Measurements from ENCODE around the gene MAP3K14. TPM values are rescaled to one million over a fixed set of nuclear protein-coding genes. Genes with fewer than 3 reads are reported as not detected.
"Not testable (repeated sequence)": the region's sequence is repeated elsewhere in the genome, so short reads cannot be mapped to it uniquely, and the experiment has no call there.

Gene MAP3K14
- total and polyA plus RNA-seq, 8 donors, result 6.1 to 16.4 (median 8.1) TPM

DNA sequence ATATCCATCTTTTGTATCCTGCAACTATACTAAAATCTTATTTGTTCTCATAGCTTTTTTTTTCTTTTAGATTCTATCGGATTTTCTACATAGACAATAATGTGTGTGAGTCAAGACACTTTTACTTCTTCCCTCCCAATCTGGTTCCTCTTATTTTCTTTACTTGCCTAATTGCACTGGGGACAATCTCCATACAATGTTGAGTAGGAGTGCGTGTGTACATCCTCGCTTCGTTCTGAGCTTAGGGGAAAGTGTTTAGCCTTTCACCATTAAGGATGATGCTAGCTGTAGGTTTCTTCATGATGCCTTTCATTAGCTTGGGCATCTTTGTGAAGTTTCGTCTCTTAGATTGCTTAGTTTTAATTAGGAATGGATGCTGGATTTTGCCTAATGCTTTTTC, 57.8 kb downstream of the MAP3K14 start:
- H3K4me1 ChIP-seq, result peaks cover 0 to 5% (median 0%) of the 10 kb centered on the region in 3 donors
- intact Hi-C loops (cut with DNase I), result no loop called here
- no peak for ATAC-seq
- H3K9me3 ChIP-seq, result no peaks in the 10 kb centered on the region
- no peak overlapping the region for H3K4me3 ChIP-seq
- WGBS, 2 donors, result 52 to 71% methylated on average over 5 of the region's 5 CpGs
- H3K27ac ChIP-seq, result no peak overlapping the region
- peaks cover 0 to 3% (median 0%) of the 10 kb centered on the region in 3 donors for H3K36me3 ChIP-seq
- no peaks in the 10 kb centered on the region for H3K27me3 ChIP-seq
- DNase-seq, result no peak
- TF ChIP-seq, protein P1, sequence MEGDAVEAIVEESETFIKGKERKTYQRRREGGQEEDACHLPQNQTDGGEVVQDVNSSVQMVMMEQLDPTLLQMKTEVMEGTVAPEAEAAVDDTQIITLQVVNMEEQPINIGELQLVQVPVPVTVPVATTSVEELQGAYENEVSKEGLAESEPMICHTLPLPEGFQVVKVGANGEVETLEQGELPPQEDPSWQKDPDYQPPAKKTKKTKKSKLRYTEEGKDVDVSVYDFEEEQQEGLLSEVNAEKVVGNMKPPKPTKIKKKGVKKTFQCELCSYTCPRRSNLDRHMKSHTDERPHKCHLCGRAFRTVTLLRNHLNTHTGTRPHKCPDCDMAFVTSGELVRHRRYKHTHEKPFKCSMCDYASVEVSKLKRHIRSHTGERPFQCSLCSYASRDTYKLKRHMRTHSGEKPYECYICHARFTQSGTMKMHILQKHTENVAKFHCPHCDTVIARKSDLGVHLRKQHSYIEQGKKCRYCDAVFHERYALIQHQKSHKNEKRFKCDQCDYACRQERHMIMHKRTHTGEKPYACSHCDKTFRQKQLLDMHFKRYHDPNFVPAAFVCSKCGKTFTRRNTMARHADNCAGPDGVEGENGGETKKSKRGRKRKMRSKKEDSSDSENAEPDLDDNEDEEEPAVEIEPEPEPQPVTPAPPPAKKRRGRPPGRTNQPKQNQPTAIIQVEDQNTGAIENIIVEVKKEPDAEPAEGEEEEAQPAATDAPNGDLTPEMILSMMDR (IDR thresholded peaks at IDR 0.05), result no peak
- no peak for FAIRE-seq

DNA sequence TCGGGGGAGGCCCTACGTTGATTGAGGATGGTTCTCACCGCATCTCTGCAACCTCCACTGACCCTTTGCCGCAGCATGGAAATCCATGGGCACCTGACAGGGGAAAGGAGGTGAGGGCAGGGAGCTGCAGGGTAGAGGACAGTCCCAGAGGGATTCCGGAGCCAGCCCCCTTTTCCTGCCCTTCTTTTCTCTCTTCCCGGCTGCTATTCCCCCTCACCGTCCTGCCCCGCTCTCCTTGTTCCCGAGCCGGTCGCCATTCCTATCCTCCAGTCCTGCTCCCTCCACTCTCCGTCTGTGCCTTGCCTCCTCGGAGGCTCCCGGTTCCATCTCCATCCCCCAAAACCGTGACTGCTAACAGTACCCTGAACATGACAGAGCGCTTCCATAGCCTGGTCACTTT, 59.7 kb downstream of the MAP3K14 start:
- Histone ChIP-seq H3K27ac (no peak overlapping the region), H3K27me3 (no peaks in the 10 kb centered on the region), H3K9me3 (no peaks in the 10 kb centered on the region), H3K4me1 (no peaks in the 10 kb centered on the region), H3K36me3 (no peaks in the 10 kb centered on the region), H3K4me3 (no peak overlapping the region)
- intact Hi-C loops (cut with DNase I), result no loop called here
- TF ChIP-seq, protein P1 (IDR thresholded peaks at IDR 0.05), result no peak
- ATAC-seq (no peak), DNase-seq (no peak), FAIRE-seq (no peak)
- 83 to 84% methylated on average over 15 to 16 of the region's 16 CpGs for WGBS, 2 donors

DNA sequence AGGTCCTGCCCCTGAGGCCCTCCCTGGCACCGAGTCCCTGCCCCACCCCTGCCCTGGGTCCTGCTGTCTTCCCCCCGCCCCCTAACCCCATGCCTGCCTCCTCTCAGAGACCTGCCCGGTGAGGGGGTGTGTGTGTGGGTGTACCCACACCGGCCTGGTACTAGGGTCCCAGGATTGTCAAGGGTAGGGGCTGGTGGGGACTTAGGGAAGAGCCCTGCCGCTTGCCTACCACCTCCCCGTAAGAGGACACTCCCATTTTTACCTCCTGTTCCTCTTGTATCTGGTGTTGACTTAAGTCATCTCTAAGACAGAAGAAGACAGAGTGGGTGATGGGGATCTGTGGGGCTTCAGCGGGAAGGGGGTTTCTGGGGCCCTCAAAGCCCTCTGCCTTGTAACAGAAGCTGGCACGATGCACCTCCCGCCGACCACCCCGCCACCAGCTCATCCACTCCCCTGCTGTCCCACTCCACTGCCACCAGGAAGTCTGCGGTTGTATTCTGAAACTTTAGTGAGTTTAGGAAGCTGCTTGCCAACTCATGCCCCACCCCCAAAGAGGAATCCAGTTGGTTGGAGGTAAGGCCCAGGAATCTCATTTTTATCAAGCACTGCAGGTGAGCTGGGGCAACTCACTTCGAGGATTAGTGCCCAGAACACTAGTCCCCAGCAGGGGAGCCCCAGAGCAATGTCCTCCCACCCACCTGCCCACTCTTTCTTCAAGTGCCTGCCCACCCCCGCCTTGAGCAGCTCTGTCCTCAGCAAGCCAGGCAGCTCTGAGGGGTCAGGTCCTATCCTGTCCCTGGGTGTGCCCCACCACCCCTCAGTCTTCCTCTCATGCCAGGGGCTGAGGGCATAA, 60.5 kb downstream of the MAP3K14 start:
- no peak for FAIRE-seq

DNA sequence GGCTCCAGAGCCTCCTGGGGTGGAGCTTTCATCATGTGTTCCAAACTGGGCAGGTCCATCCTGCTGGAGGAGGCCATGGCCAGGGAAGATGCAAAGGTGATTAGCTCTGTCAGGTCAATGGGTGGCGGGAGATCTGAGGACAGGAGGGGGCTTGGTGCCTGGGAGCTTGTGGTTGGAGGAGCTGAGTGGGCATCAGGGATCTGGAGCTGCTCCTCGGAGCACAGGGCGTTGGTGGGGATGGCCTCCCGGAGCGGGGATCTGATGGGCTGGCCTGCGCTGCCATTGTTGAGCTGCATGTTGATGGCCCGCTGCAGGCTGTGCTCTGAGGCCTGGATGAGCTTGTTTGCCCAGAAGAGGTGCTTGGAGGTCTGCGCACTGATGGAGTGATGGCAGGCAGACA, 61.5 kb downstream of the MAP3K14 start:
- Histone ChIP-seq H3K27me3 (no peaks in the 10 kb centered on the region), H3K36me3 (no peaks in the 10 kb centered on the region), H3K9me3 (no peaks in the 10 kb centered on the region), H3K4me3 (no peak overlapping the region), H3K27ac (no peak overlapping the region), H3K4me1 (no peaks in the 10 kb centered on the region)
- WGBS, 2 donors, result 97 to 98% methylated on average over 7 to 8 of the region's 8 CpGs
- intact Hi-C loops (cut with DNase I), result no loop called here
- TF ChIP-seq, protein P1 (IDR thresholded peaks at IDR 0.05), result no peak
- FAIRE-seq, result no peak
- no peak for ATAC-seq
- peak in 1 of 6 donors; percentile 60 for DNase-seq

More for the DNA sequence above, 60.5 kb downstream of the MAP3K14 start:
- peak in 1 of 6 donors; percentile 53 for DNase-seq
- no peaks in the 10 kb centered on the region for H3K27me3 ChIP-seq
- intact Hi-C loops (cut with DNase I), result no loop called here
- no peak overlapping the region for H3K4me3 ChIP-seq
- no peaks in the 10 kb centered on the region for H3K36me3 ChIP-seq
- H3K27ac ChIP-seq, result no peak overlapping the region
- ATAC-seq, result peak in 2 of 4 donors; percentile 15 to 59
- WGBS, 2 donors, result 81 to 85% methylated on average over 14 of the region's 14 CpGs
- TF ChIP-seq, protein P1 (IDR thresholded peaks at IDR 0.05), result no peak
- H3K9me3 ChIP-seq, result no peaks in the 10 kb centered on the region
- H3K4me1 ChIP-seq, result no peaks in the 10 kb centered on the region

DNA sequence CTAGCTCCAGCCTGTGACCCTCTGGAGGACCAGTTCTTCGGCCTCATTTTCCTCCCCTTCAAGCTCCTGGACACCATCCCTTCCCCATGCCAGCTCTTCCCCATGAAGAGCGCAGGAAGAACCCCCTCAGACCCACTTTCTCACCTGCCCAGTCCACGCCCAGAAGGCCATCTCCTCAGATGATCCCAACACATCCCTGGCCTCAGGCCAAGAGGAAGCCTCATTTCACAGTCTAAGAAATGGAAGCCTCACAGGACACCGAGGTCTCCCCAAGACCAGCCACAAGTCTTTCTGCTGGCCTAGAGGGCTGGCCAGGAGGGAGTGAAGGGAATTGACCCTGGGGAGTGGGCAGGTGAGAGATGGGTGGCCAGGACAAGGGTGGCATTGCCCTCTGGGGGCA, 62.9 kb downstream of the MAP3K14 start:
- Histone ChIP-seq H3K4me1 (peaks cover 0 to 3% (median 1%) of the 10 kb centered on the region in 3 donors), H3K36me3 (no peaks in the 10 kb centered on the region), H3K27me3 (no peaks in the 10 kb centered on the region), H3K4me3 (no peak overlapping the region), H3K27ac (no peak overlapping the region), H3K9me3 (no peaks in the 10 kb centered on the region)
- no peak for ATAC-seq
- WGBS, 2 donors, result 84 to 89% methylated on average over 4 of the region's 4 CpGs
- DNase-seq, result no peak
- TF ChIP-seq, protein P1 (IDR thresholded peaks at IDR 0.05), result no peak
- FAIRE-seq, result no peak
- intact Hi-C loops (cut with DNase I), result no loop called here

DNA sequence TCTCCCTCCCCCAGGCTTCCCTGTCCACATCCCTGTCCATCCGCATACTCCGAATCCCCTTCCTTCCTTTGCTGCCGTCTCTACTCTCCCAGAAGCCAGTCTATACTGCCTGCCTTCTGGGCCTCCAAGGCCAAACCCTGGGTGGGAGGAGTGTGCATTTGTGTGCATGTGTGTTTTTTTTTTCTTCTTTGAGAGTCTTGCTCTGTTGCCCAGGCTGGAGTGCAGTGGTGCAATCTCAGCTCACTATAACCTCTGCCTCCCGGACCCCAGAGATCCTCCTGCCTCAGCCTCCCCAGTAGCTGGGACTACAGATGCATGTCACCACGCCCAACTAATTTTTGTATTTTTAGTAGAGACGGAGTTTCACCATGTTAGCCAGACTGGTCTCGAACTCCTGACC, 63.6 kb downstream of the MAP3K14 start:
- H3K4me1 ChIP-seq; DNase-seq; H3K36me3 ChIP-seq; intact Hi-C loops (cut with DNase I); FAIRE-seq; H3K27me3 ChIP-seq; H3K4me3 ChIP-seq; ATAC-seq; H3K9me3 ChIP-seq; H3K27ac ChIP-seq: not testable (repeated sequence)
- WGBS, 2 donors, result 89 to 94% methylated on average over 7 of the region's 7 CpGs
